Parathyroid adenoma (tissue), 2 donors: ENCODE results near the gene SPATA2L.

Experiments used
- H2AFZ ChIP-seq: fragments of 300-600 bp; sonication (generic); one replicate; pipeline ENCODE4 v1.7.0; 2017; ENCODE audit warnings: antibody characterized with exemption, mild to moderate bottlenecking
- H3K27ac ChIP-seq: fragments of 300-600 bp; sonication (generic); one replicate; pipeline ENCODE4 v1.7.0; 2017
- H3K27me3 ChIP-seq: fragments of 300-600 bp; sonication (generic); one replicate; pipeline ENCODE4 v1.7.0; 2017; ENCODE audit warnings: low read length; ENCODE audit not compliant: control insufficient read depth, insufficient read depth
- H3K36me3 ChIP-seq: fragments of 300-600 bp; sonication (generic); one replicate; pipeline ENCODE4 v1.7.0; 2017; ENCODE audit warnings: low read length; ENCODE audit not compliant: control insufficient read depth, insufficient read depth
- H3K4me1 ChIP-seq: fragments of 300-600 bp; sonication (generic); one replicate; pipeline ENCODE4 v1.7.0; 2017; ENCODE audit warnings: control low read depth
- H3K4me2 ChIP-seq: fragments of 300-600 bp; sonication (generic); one replicate; pipeline ENCODE4 v1.7.0; 2017; ENCODE audit warnings: low read length
- H3K4me3 ChIP-seq: fragments of 300-600 bp; sonication (generic); one replicate; pipeline ENCODE4 v1.7.0; 2017; ENCODE audit warnings: low read depth, low read length
- H3K79me2 ChIP-seq: fragments of 300-600 bp; sonication (generic); one replicate; pipeline ENCODE4 v1.7.0; 2017; ENCODE audit warnings: control low read depth
- H3K9ac ChIP-seq: fragments of 300-600 bp; sonication (generic); one replicate; pipeline ENCODE4 v1.7.0; 2017; ENCODE audit warnings: mild to moderate bottlenecking
- H3K9me3 ChIP-seq: fragments of 300-600 bp; sonication (generic); one replicate; pipeline ENCODE4 v1.7.0; 2017; ENCODE audit warnings: low read length; ENCODE audit not compliant: control insufficient read depth
- CTCF ChIP-seq: fragments of 300-600 bp; sonication (generic); IDR thresholded peaks from one replicate; pipeline ENCODE4 v1.7.0; 2017; ENCODE audit warnings: antibody characterized with exemption, mild to moderate bottlenecking
- donor health status: primary hyperparathyroidism.

Gene SPATA2L

GRCh38 chr16:89701425-89702406, at the start of gene SPATA2L:
TSS of gene SPATA2L (minus strand) at chr16:89701705. CDS start at chr16:89701232, 473 bp downstream.
- Histone ChIP-seq H3K79me2 (no peaks in the 10 kb centered on the region), H3K4me1 (peaks cover 8% of the 10 kb centered on the region), H3K36me3 (no peaks in the 10 kb centered on the region), H2AFZ (peak within 1 kb of the TSS; percentile 95), H3K9ac (peak within 1 kb of the TSS; percentile 65), H3K4me2 (peak within 1 kb of the TSS; percentile 97), H3K27me3 (no peaks in the 10 kb centered on the region), H3K9me3 (no peaks in the 10 kb centered on the region), H3K27ac (peak within 1 kb of the TSS; percentile 90), H3K4me3 (peak within 1 kb of the TSS; percentile 83)
- TF ChIP-seq CTCF, result peak; percentile 39

DNA sequence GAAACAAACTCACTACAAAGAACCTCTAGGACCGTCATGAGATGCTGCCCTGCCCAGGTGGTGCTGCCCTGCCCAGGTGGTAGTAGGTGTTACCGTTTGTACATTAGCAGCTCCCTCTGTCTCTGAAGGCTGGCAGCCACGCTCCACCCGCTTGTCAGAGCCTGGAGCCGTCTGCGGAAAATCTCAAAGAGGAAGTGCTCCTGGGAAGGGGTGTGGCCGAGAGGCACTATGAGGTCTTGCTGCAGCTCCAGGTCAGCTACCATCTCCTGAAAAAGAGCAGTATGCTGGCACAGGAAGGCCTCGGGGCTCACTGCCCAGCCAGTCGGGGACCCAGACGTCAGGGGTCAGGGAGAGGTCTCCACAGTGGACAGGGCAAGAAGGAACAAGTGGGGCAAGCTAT, 48.1 kb upstream of the SPATA2L start:
- no peaks in the 10 kb centered on the region for H3K36me3 ChIP-seq
- no peaks in the 10 kb centered on the region for H3K9me3 ChIP-seq
- H3K27me3 ChIP-seq, result no peaks in the 10 kb centered on the region
- no peak for TF ChIP-seq CTCF
- no peak overlapping the region for H3K27ac ChIP-seq
- no peak overlapping the region for H3K4me3 ChIP-seq
- no peaks in the 10 kb centered on the region for H3K79me2 ChIP-seq
- no peaks in the 10 kb centered on the region for H3K4me1 ChIP-seq
- H2AFZ ChIP-seq, result no peak overlapping the region
- no peak overlapping the region for H3K4me2 ChIP-seq
- H3K9ac ChIP-seq, result no peak overlapping the region

- Histone ChIP-seq H2AFZ (no peak overlapping the region), H3K4me1 (no peaks in the 10 kb centered on the region), H3K4me2 (no peak overlapping the region), H3K27me3 (no peaks in the 10 kb centered on the region), H3K79me2 (no peaks in the 10 kb centered on the region), H3K4me3 (no peak overlapping the region), H3K36me3 (no peaks in the 10 kb centered on the region), H3K27ac (no peak overlapping the region), H3K9me3 (no peaks in the 10 kb centered on the region), H3K9ac (no peak overlapping the region)
- no peak for TF ChIP-seq CTCF
These were observed 47.4 kb upstream of the SPATA2L start for GRCh38 chr16:89748921-89749320.

DNA sequence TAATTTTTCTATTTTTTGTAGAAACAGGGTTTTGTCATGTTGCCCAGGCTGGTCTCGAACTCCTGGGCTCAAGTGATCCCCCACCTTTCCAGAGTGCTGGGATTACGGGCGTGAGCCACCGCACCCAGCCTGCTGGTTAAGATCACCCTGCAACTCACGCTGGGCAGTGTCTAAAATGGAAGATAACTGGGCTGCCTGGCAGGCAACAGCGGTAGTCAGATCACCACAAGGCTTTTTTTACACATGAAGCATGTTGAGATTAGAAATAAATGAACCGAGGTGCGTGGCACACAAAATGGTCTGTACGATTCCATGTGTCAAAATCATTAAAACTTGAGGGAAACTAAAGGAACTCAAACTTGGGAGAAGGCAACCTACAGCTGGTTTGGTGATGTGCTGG, 46.6 kb upstream of the SPATA2L start:
- no peaks in the 10 kb centered on the region for H3K36me3 ChIP-seq
- TF ChIP-seq CTCF, result no peak

More for the DNA sequence above, 46.6 kb upstream of the SPATA2L start:
- H3K4me1 ChIP-seq, result no peaks in the 10 kb centered on the region
- H3K4me3 ChIP-seq, result no peak overlapping the region
- H3K4me2 ChIP-seq, result no peak overlapping the region
- H3K79me2 ChIP-seq, result no peaks in the 10 kb centered on the region
- H3K9me3 ChIP-seq, result no peaks in the 10 kb centered on the region
- H2AFZ ChIP-seq, result no peak overlapping the region
- no peaks in the 10 kb centered on the region for H3K27me3 ChIP-seq
- no peak overlapping the region for H3K9ac ChIP-seq
- no peak overlapping the region for H3K27ac ChIP-seq
